Measurements from ENCODE around the gene CLNS1A. TPM values are rescaled to one million over a fixed set of nuclear protein-coding genes. Genes with fewer than 3 reads are reported as not detected.
"Not testable (repeated sequence)": the region's sequence is repeated elsewhere in the genome, so short reads cannot be mapped to it uniquely, and the experiment has no call there.

The CLNS1A gene
- total RNA-seq, 2 donors from 2014 or later: 58.8 to 65.0 TPM

- intact Hi-C loops (cut with DNase I): not testable (repeated sequence)
Observed at GRCh38 chr11:77633926-77634325, 3.7 kb downstream of the CLNS1A start.

GRCh38 chr11:77630157-77630710 is 7.4 kb downstream of the CLNS1A start:
- no peak for DNase-seq (ENCODE audit: low spot score)
- intact Hi-C loops (cut with DNase I): no loop called here

More at GRCh38 chr11:77633926-77634325, 3.7 kb downstream of the CLNS1A start:
- not testable (repeated sequence) for DNase-seq (ENCODE audit: low spot score)

GRCh38 chr11:77619576-77620198 is 17.9 kb downstream of the CLNS1A start:
- intact Hi-C loops (cut with DNase I): no loop called here
- DNase-seq (ENCODE audit: low spot score): no peak

- no peak for DNase-seq (ENCODE audit: low spot score)
- intact Hi-C loops (cut with DNase I): no loop called here
Observed at GRCh38 chr11:77617892-77618291, 19.7 kb downstream of the CLNS1A start.

GRCh38 chr11:77611921-77612320 is 25.7 kb downstream of the CLNS1A start:
- DNase-seq (ENCODE audit: low spot score): no peak
- intact Hi-C loops (cut with DNase I): no loop called here

GRCh38 chr11:77609234-77609633 is 28.4 kb downstream of the CLNS1A start:
- intact Hi-C loops (cut with DNase I): no loop called here
- DNase-seq (ENCODE audit: low spot score): no peak

GRCh38 chr11:77604281-77604680 is 33.3 kb downstream of the CLNS1A start:
- intact Hi-C loops (cut with DNase I): no loop called here
- no peak for DNase-seq (ENCODE audit: low spot score)

- intact Hi-C loops (cut with DNase I): no loop called here
Observed at GRCh38 chr11:77602381-77603088, 35.1 kb downstream of the CLNS1A start.

GRCh38 chr11:77598195-77598594 is 39.4 kb downstream of the CLNS1A start:
- intact Hi-C loops (cut with DNase I): no loop called here
- DNase-seq (ENCODE audit: low spot score): no peak

More at GRCh38 chr11:77602381-77603088, 35.1 kb downstream of the CLNS1A start:
- no peak for DNase-seq (ENCODE audit: low spot score)

GRCh38 chr11:77596626-77597025 is 41.0 kb downstream of the CLNS1A start:
- intact Hi-C loops (cut with DNase I): no loop called here
- no peak for DNase-seq (ENCODE audit: low spot score)

- intact Hi-C loops (cut with DNase I): no loop called here
- no peak for DNase-seq (ENCODE audit: low spot score)
Observed at GRCh38 chr11:77593883-77594282, 43.7 kb downstream of the CLNS1A start.

GRCh38 chr11:77592727-77593126 is 44.9 kb downstream of the CLNS1A start:
- intact Hi-C loops (cut with DNase I): no loop called here
- no peak for DNase-seq (ENCODE audit: low spot score)

- intact Hi-C loops (cut with DNase I): no loop called here
- DNase-seq (ENCODE audit: low spot score): peak; percentile 84
Observed at GRCh38 chr11:77590194-77590782, 47.3 kb downstream of the CLNS1A start.

GRCh38 chr11:77589521-77590193 is 47.9 kb downstream of the CLNS1A start, which contains the start of gene AQP11:
Gene AQP11, plus strand, starts transcription at chr11:77589953. Its CDS starts 40 bp downstream, at chr11:77589993.
- peak; percentile 93 for DNase-seq (ENCODE audit: low spot score)
- intact Hi-C loops (cut with DNase I): no loop called here

GRCh38 chr11:77589181-77589520 is 48.4 kb downstream of the CLNS1A start:
- no peak for DNase-seq (ENCODE audit: low spot score)
- intact Hi-C loops (cut with DNase I): no loop called here

GRCh38 chr11:77580712-77581337 is 56.8 kb downstream of the CLNS1A start:
- intact Hi-C loops (cut with DNase I): no loop called here
- no peak for DNase-seq (ENCODE audit: low spot score)

- intact Hi-C loops (cut with DNase I); DNase-seq (ENCODE audit: low spot score): not testable (repeated sequence)
Observed at GRCh38 chr11:77575428-77575827, 62.2 kb downstream of the CLNS1A start.

- DNase-seq (ENCODE audit: low spot score); intact Hi-C loops (cut with DNase I): not testable (repeated sequence)
Observed at GRCh38 chr11:77570896-77571295, 66.7 kb downstream of the CLNS1A start.

GRCh38 chr11:77569676-77570070 is 67.9 kb downstream of the CLNS1A start:
- intact Hi-C loops (cut with DNase I): no loop called here
- DNase-seq (ENCODE audit: low spot score): no peak

Data from posterior vena cava (tissue), 2 donors.